ENCODE data around the gene KIF26B. TPM values are rescaled to one million over a fixed set of nuclear protein-coding genes. Genes with fewer than 3 reads are reported as not detected.

KIF26B gene
- total RNA-seq, 1 donor from 2014 or later = 3.4 TPM

DNA sequence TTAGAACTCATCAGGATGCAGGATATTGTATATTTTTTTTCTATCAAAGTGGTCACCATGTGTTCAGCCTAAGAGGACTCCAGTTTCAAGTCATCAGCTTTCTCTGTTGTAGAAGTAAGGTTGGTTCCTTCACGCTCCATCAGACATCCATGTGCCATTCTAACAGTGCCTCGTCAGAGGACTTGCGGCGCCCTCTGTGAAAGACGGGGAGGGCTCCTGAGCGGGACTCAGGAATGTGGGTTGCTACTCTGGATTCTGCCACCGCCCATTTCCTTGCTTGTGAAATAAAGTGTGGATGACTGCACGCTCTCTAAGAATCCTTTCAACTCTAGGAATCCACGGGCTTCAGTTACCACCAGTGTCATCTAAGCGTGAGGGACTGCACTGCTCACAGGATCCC is 593.5 kb downstream of the KIF26B start:
- H3K27me3 Mint-ChIP-seq (ENCODE audit: unreplicated experiment) = peaks cover 3% of the 10 kb centered on the region
- TF ChIP-seq, protein P1, sequence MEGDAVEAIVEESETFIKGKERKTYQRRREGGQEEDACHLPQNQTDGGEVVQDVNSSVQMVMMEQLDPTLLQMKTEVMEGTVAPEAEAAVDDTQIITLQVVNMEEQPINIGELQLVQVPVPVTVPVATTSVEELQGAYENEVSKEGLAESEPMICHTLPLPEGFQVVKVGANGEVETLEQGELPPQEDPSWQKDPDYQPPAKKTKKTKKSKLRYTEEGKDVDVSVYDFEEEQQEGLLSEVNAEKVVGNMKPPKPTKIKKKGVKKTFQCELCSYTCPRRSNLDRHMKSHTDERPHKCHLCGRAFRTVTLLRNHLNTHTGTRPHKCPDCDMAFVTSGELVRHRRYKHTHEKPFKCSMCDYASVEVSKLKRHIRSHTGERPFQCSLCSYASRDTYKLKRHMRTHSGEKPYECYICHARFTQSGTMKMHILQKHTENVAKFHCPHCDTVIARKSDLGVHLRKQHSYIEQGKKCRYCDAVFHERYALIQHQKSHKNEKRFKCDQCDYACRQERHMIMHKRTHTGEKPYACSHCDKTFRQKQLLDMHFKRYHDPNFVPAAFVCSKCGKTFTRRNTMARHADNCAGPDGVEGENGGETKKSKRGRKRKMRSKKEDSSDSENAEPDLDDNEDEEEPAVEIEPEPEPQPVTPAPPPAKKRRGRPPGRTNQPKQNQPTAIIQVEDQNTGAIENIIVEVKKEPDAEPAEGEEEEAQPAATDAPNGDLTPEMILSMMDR (IDR thresholded peaks at IDR 0.05; ENCODE audit: unreplicated experiment) = no peak
- no peak for DNase-seq (ENCODE audit: low spot score)
- H3K9me3 Mint-ChIP-seq (ENCODE audit: unreplicated experiment) = no peaks in the 10 kb centered on the region
- no peak overlapping the region for H3K4me3 Mint-ChIP-seq (ENCODE audit: unreplicated experiment)
- H3K4me1 Mint-ChIP-seq (ENCODE audit: unreplicated experiment) = peaks cover 16% of the 10 kb centered on the region
- H3K27ac Mint-ChIP-seq (ENCODE audit: unreplicated experiment) = no peak overlapping the region
- no peaks in the 10 kb centered on the region for H3K36me3 Mint-ChIP-seq (ENCODE audit: low read depth, unreplicated experiment)

DNA sequence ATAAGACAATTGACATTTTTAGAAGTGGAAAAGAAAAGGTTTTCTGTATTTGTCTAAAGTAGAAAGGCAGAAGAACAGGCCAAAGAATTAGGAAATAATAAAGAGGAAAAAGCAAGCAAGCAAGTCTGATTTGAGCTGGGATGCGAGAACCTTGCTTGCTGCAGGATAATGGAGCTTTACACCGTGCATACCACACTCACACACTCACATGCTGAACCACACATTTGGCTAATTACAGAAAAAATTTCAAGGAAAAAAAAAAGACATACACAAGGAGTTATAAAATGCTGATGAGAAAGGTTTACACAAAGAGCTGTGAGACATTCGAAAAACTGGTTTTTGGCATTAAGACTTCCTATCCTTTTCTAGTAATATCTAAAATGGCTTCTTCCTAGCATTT is 593.9 kb downstream of the KIF26B start:
- TF ChIP-seq, protein P1 (IDR thresholded peaks at IDR 0.05; ENCODE audit: unreplicated experiment) = no peak
- no peak for DNase-seq (ENCODE audit: low spot score)
- peaks cover 17% of the 10 kb centered on the region for H3K4me1 Mint-ChIP-seq (ENCODE audit: unreplicated experiment)
- H3K4me3 Mint-ChIP-seq (ENCODE audit: unreplicated experiment) = no peak overlapping the region
- no peaks in the 10 kb centered on the region for H3K36me3 Mint-ChIP-seq (ENCODE audit: low read depth, unreplicated experiment)
- no peak overlapping the region for H3K27ac Mint-ChIP-seq (ENCODE audit: unreplicated experiment)
- peaks cover 3% of the 10 kb centered on the region for H3K27me3 Mint-ChIP-seq (ENCODE audit: unreplicated experiment)
- H3K9me3 Mint-ChIP-seq (ENCODE audit: unreplicated experiment) = no peaks in the 10 kb centered on the region

DNA sequence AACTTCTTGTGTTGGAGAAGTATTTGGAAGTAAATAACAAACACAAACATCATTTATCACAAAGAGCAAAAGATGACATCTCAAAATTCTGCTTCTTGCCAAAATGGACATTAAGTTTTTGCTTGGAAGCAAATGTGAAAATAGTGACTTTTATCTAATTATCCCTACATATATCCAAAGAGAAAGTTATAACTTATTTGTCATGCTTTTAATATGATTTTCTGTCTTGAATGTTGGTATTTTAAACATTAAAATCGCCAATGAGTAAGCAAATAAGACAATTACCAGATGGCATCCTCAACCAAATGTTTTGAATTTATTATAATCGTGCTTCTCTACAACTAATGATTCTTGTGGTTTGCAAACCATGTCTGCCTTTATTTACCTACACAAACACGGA is 594.3 kb downstream of the KIF26B start:
- Mint-ChIP-seq H3K4me3 (ENCODE audit: unreplicated experiment) (no peak overlapping the region), H3K27me3 (ENCODE audit: unreplicated experiment) (peaks cover 3% of the 10 kb centered on the region), H3K36me3 (ENCODE audit: low read depth, unreplicated experiment) (no peaks in the 10 kb centered on the region), H3K27ac (ENCODE audit: unreplicated experiment) (no peak overlapping the region), H3K9me3 (ENCODE audit: unreplicated experiment) (no peaks in the 10 kb centered on the region), H3K4me1 (ENCODE audit: unreplicated experiment) (peaks cover 17% of the 10 kb centered on the region)
- TF ChIP-seq, protein P1 (IDR thresholded peaks at IDR 0.05; ENCODE audit: unreplicated experiment) = no peak
- DNase-seq (ENCODE audit: low spot score) = no peak

DNA sequence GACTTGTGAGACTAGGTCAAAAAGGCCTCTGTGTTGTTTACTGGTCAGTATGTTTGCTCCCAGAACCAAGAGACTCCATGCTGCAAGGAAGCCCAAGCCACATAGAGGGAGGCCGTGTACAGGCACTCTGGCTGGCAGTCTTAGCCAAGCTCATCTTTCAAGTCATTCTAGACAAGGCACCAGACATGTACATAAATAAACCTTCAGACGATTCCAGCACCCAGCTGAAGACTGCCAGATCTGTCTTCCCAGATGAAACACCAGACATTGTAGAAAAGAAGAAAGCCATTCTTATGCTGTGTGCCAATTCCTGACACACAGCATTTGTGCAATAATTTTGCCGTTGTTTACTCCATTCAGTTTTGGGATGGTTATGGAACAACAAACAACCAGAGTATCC is 595.5 kb downstream of the KIF26B start:
- Mint-ChIP-seq H3K4me3 (ENCODE audit: unreplicated experiment) (no peak overlapping the region), H3K4me1 (ENCODE audit: unreplicated experiment) (peaks cover 24% of the 10 kb centered on the region), H3K27ac (ENCODE audit: unreplicated experiment) (no peak overlapping the region), H3K36me3 (ENCODE audit: low read depth, unreplicated experiment) (no peaks in the 10 kb centered on the region), H3K27me3 (ENCODE audit: unreplicated experiment) (peaks cover 6% of the 10 kb centered on the region), H3K9me3 (ENCODE audit: unreplicated experiment) (no peaks in the 10 kb centered on the region)
- TF ChIP-seq, protein P1 (IDR thresholded peaks at IDR 0.05; ENCODE audit: unreplicated experiment) = no peak
- DNase-seq (ENCODE audit: low spot score) = no peak

DNA sequence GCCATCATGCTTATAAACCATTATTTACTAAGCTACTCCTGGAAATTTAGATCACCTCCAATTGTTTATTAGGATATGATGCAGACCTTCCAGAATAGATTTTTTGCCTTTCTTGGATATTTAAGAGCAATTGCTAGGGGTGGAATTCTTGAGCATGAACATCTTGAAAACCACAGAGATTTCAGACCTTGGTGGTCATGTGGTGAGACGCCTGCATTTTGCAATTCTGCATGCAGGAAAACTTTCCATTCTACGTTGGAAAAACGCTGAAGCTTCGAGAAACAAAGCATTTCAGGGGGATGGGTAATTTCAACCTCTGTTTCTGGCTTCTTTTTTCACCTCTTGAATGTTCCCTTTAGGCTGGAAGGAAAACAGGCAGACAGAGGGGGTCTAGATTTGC is 596.3 kb downstream of the KIF26B start:
- Mint-ChIP-seq H3K27me3 (ENCODE audit: unreplicated experiment) (peaks cover 6% of the 10 kb centered on the region), H3K4me3 (ENCODE audit: unreplicated experiment) (no peak overlapping the region), H3K4me1 (ENCODE audit: unreplicated experiment) (peaks cover 24% of the 10 kb centered on the region), H3K27ac (ENCODE audit: unreplicated experiment) (no peak overlapping the region), H3K9me3 (ENCODE audit: unreplicated experiment) (no peaks in the 10 kb centered on the region), H3K36me3 (ENCODE audit: low read depth, unreplicated experiment) (no peaks in the 10 kb centered on the region)
- TF ChIP-seq, protein P1 (IDR thresholded peaks at IDR 0.05; ENCODE audit: unreplicated experiment) = no peak
- DNase-seq (ENCODE audit: low spot score) = no peak
